ENCODE measurements around the gene ZNF226.

The ZNF226 gene

DNA sequence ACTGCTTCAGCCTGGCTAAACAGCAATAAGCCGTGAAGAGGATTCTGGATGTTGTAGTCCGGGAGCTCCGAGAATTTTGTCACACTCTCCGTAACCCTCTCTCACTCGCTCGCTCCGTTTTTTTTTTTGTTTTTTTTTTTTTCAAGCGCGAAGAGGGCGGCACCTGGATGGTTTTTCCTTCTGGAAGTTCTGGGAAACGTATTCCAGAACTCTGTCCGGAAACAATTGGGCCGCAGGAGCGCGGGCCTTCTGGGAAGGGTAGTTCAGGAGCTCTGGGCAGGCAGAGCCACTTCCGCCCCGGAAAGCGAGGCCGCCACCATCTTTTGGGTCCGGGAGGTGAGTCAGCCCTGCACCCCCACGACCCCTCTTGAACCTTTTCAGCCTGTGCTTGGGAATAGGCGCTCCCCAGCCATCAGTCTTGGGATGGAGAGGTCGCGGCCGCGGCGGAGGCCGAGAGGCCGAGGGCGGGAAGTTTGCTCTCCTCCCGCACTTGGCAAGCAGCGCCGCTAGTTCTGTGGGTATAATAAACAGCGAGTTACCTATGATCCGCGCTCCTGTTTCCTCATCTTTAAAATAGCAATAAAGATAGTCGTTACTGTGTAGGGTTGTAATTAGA lies 47.5 kb downstream of the ZNF226 start, which contains the start of gene ZNF227 (continued):
- TF ChIP-seq ZEB2 (tag by site-specific recombination; IDR thresholded peaks at IDR 0.05) (no peak; the same call in none of the 2 replicates), IKZF3 (tag by site-specific recombination; IDR thresholded peaks at IDR 0.05) (no peak), ZNF544 (tag by site-specific recombination; IDR thresholded peaks at IDR 0.05) (no peak), ZNF24 (tag by site-specific recombination; IDR thresholded peaks at IDR 0.05) (no peak; the same call in none of the 2 replicates), ZNF214 (tag by site-specific recombination; IDR thresholded peaks at IDR 0.05; ENCODE audit: borderline replicate concordance) (no peak), ZNF777 (tag by site-specific recombination; IDR thresholded peaks at IDR 0.05; ENCODE audit: borderline replicate concordance) (no peak), YY2 (tag by site-specific recombination; IDR thresholded peaks at IDR 0.05) (peak; percentile 90; the same call in 1 of the 2 replicates), SALL2 (tag by site-specific recombination; IDR thresholded peaks at IDR 0.05; ENCODE audit: borderline replicate concordance) (no peak), GLI4 (tag by site-specific recombination; IDR thresholded peaks at IDR 0.05) (no peak), ZNF324 (tag by site-specific recombination; IDR thresholded peaks at IDR 0.05) (no peak), ZNF626 (tag by site-specific recombination; IDR thresholded peaks at IDR 0.05) (no peak), ZNF19 (tag by site-specific recombination; IDR thresholded peaks at IDR 0.05; ENCODE audit: low read depth) (no peak), KLF7 (tag by site-specific recombination; IDR thresholded peaks at IDR 0.05; ENCODE audit: borderline replicate concordance) (no peak), ZNF658 (tag by site-specific recombination; IDR thresholded peaks at IDR 0.05) (no peak), REST (tag by site-specific recombination; IDR thresholded peaks at IDR 0.05) (no peak; the same call in 1 of the 2 replicates), ZBTB20 (tag by site-specific recombination; IDR thresholded peaks at IDR 0.05) (no peak), ZSCAN4 (tag by site-specific recombination; IDR thresholded peaks at IDR 0.05) (peak; percentile 83)
- TF ChIP-seq, protein P1, sequence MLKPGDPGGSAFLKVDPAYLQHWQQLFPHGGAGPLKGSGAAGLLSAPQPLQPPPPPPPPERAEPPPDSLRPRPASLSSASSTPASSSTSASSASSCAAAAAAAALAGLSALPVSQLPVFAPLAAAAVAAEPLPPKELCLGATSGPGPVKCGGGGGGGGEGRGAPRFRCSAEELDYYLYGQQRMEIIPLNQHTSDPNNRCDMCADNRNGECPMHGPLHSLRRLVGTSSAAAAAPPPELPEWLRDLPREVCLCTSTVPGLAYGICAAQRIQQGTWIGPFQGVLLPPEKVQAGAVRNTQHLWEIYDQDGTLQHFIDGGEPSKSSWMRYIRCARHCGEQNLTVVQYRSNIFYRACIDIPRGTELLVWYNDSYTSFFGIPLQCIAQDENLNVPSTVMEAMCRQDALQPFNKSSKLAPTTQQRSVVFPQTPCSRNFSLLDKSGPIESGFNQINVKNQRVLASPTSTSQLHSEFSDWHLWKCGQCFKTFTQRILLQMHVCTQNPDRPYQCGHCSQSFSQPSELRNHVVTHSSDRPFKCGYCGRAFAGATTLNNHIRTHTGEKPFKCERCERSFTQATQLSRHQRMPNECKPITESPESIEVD (tag by site-specific recombination; IDR thresholded peaks at IDR 0.05) = no peak; the same call in 1 of the 2 replicates
- TF ChIP-seq, protein P2, sequence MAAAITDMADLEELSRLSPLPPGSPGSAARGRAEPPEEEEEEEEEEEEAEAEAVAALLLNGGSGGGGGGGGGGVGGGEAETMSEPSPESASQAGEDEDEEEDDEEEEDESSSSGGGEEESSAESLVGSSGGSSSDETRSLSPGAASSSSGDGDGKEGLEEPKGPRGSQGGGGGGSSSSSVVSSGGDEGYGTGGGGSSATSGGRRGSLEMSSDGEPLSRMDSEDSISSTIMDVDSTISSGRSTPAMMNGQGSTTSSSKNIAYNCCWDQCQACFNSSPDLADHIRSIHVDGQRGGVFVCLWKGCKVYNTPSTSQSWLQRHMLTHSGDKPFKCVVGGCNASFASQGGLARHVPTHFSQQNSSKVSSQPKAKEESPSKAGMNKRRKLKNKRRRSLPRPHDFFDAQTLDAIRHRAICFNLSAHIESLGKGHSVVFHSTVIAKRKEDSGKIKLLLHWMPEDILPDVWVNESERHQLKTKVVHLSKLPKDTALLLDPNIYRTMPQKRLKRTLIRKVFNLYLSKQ (tag by site-specific recombination; IDR thresholded peaks at IDR 0.05; ENCODE audit: borderline replicate concordance) = no peak

Measured in HEK293 (cell line).